NCI-H446 (cell line): ENCODE data around the gene ANKRD23.
"Not testable (repeated sequence)": the region's sequence is repeated elsewhere in the genome, so short reads cannot be mapped to it uniquely, and the experiment has no call there.

ENCODE experiments used
- DNase-seq, 2 experiments: peaks; one replicate each; lab custom pipeline; 2025; lab: John Stamatoyannopoulos, UW

Gene ANKRD23

DNA sequence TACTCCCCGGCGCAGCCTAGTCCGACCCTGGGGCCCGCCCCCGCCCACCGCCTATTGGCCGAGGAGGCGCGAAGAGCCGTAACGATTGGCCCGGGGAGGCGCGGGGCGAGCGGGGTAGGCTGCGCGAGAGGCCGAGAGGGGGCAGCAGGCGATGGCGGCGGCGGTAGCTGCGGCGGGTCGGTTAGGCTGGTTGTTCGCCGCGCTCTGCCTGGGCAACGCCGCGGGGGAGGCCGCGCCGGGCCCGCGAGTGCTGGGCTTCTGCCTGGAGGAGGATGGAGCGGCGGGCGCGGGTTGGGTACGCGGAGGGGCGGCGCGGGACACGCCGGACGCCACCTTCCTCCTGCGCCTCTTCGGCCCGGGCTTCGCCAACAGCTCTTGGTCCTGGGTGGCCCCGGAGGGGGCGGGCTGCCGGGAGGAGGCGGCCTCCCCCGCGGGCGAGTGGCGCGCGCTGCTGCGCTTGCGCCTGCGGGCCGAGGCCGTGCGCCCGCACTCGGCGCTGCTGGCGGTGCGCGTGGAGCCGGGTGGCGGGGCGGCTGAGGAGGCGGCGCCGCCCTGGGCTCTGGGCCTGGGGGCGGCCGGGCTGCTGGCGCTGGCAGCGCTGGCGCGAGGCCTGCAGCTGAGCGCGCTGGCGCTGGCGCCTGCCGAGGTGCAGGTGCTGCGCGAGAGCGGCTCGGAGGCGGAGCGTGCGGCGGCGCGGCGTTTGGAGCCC lies 27.5 kb downstream of the ANKRD23 start, which contains the start of gene CNNM3:
TSS of gene CNNM3 (plus strand) at position 142 of the 709 bp plus-strand sequence. CDS start at position 152, 10 bp downstream.
- peak; percentile 81 to 94 for DNase-seq

DNA sequence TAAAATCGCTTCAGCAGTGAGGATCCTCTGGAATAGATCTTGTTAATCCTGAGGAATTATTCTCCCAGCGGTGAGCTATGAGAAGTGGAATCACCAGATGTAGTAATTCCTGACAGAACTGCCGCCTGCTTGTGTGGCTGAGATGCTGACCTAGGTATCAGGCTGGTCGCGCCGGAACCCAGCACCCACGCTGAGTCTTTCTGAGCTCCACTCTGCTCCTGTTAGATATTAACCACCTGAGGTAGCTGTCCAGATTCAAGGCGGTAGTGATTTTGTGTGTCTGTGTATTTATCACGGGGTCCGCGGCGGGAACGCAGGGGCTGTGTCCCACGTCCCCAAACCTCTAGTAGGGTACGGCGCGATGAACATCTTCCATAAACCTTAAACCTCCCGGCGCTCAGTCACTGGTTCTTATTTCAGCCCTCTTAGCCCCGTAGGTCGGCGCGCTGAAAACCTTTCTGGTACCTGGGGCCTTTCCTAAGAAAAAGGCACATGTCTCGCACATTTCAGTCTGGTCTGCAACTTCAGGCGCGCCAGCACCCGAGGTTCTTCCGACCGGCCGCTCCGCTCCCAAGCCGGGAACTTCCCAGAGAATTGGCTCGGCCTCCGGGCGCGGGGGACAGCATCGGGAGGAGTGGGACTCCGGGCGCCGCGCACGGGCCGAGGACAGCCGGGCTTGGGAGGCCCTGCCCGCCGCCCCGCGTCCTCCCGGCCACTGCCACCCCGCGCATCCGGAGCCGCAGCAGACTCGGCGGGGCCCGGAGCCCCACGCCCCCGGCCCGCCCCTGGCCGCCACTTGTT lies 28.3 kb downstream of the ANKRD23 start:
- DNase-seq = no peak

DNA sequence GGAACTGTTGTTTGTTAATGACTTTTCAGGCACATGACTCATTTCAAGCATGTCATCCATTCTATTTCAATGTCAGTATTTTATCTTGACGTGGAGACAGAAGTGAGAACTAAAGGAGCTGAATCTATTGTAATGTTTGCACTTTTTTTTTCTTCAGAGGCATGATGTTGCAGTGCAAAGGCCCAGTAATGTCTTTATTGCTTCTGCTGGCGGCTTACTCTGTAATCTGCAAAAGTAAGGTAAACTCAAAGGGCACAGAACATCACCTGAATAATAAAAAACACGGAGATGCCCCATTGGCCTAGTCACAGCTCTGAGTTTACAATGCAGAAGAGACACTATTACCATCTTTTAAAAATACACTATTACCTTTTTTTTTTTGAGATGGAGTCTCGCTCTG lies 30.2 kb downstream of the ANKRD23 start:
- no peak for DNase-seq

DNA sequence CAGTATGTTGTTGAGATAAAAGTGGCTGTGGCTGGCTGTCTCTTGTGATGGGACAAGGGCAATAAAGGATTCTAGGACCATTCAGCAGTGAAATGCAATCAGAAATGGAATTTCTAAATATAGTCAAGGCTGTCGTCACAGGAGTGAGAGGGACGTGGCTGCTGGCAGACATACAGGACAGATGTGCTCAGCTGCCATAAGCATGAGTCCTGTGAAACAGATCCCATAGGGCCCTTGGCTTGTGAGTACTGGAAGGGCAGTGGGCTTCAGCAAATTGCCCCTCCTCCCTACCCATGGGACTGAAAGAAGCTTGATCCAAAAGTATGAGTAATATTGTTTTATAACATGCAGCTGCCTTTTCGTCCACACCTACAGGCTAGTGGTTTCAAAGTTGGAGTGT lies 31.9 kb downstream of the ANKRD23 start:
- DNase-seq = no peak

DNA sequence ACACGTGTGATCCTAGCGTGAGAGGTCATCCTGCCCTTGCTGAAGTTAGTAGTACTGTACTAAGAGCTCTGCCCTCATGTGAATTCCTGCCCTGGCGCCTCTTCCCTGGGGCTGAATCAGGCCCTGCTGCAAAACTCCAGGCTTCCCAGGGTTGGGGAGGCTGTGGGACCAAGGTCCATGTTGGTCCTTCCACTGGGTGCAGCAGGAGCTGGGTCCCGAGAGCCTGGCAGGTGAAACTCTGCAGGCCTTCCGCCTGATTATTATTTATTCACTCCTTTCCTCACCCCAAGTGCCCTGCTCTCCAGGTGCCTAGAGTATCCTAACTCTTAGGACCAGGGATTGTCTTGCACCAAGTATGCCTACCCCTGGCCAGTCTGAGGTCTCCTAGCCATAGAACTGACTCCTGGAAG lies 33.0 kb downstream of the ANKRD23 start:
- no peak for DNase-seq

DNA sequence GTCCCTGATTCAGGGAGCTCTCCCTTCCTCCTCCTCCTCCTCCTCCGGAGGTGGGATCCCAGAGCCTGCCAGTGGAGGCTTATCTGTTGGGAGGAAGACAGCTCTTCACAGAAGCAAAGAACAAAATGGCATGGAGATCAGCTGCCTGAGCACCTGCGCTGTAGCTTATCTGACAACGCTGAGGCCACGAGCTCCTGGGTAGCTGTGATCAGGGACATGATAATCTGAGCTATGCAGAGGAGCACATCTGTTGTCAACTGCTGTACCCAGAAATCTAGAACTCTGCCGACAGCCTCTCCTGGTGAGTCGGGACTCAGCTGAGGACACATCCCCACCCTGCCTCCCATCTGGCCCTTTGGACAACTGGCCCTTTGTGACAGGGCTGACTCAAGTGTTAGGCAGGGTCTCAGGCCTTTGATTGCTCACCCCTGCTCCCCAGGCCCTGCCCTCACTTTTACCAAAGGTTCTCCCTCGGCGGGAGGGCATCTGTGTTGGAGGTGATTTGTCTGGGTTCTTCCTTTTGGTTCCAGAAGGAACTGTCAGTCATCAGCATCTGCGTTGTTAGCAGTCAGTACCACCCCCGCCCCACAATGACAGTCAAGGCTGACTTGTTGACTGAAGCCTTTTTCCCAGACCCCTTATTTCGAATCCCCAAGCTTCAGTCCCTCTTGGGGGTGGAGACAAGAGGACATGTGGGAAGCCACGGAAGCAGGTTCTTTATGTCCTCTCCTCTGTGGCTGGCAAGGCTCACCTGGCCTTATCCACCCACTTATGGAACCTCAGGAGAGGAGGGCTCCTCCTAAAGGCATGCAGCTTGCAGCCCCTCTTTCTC lies 33.7 kb downstream of the ANKRD23 start:
- no peak for DNase-seq

DNA sequence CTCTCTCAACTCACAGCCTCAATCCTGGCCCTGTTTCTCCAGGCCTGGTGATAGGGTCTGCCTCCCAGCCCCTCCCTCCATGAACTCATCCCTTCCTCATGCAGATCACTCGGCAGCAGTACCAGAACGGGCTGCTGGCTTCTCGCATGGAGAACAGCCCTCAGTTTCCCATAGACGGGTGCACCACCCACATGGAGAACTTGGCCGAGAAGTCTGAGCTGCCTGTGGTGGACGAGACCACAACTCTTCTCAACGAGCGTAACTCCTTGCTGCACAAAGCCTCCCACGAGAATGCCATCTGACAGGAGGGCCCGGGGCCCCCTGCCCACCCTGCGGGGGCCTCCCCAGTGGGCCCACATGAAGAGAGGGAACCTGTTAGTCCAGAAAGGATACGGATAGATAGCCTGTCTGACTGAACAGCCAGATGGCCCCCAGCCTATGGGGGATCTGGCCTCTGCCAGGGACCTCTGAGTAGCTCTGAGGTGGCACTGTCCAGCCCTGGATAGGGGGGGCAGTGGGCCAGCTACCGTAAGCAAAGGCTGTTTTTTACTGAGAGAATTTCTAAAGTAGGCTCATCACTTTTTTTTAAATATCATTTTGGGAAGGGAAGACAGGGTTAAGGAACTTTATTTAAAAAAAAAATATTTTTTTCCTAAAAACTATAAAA lies 34.5 kb downstream of the ANKRD23 start:
- no peak for DNase-seq

DNA sequence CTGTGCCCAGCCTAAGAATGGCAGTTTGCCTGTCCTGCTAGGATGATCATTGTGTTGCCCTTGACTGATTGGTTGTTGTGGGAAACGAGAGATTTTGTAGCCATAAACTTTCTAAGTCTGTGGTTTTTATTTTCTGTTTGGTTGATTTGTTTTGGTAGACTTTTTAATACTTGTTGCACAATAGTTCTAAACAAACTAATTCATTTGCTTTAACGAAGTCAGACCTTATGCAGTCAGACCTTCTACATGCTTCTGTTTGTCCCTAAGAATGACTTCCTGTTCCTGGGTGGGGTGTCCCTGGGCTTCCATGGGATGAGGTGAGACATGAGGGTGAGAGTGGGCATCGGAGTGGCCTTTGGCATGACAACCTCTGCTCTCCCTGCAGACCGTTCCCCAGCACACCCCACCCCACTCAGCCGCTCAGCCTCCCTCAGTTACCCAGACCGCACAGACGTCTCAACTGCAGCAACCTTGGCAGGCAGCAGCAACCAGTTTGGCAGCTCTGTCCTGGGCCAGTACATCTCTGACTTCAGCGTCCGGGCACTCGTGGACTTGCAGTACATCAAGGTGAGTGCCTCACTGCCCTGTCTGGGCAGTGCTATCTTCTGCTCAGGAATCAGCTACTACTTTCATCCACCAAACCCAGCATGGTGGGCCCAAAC lies 35.5 kb downstream of the ANKRD23 start:
- DNase-seq = no peak

DNA sequence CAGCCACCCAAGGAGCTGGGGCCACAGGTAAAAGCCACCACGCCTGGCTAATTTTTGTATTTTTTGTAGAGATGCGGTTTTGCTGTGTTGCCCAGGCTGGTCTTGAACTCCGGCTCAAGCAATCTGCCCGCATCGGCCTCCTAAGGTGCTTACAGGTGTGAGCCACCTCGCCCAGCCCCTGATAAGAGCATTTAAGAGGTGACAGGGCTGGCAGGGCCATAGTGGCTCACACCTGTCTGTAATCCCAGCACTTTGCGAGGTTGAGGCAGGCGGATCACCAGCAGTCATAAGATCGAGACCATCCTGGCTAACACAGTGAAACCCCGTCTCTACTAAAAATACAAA lies 36.7 kb downstream of the ANKRD23 start:
- no peak for DNase-seq

DNA sequence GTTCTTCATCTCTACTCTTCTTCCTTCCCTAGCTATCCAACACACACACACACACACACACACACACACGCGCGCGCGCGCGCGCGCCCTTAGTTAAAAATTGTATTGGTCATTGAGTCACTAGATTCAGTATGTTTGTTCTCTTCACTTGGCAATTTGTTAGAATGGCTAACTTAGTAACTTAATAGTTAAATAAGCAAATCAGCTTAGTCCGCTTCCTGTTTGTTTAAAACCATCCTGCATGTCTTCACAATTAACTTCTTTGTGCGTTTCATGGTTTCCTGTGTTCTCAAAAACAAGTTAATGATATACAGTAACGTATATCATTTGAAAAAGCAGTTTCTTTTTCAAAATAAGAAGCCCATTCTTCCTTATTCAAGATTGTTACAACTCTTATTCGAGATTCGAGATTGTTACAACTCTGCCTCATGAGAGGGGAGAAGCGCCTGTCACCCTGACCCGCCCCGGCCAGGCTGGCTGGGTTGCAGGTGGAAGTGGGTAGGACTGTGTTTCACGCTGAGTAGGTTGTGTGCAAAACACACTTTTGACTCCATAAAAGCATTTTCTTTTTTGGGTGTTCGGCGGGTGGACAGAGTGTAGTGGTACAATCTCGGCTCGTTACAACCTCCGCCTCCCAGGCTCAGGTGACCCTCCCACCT lies 37.2 kb downstream of the ANKRD23 start:
- DNase-seq = no peak

DNA sequence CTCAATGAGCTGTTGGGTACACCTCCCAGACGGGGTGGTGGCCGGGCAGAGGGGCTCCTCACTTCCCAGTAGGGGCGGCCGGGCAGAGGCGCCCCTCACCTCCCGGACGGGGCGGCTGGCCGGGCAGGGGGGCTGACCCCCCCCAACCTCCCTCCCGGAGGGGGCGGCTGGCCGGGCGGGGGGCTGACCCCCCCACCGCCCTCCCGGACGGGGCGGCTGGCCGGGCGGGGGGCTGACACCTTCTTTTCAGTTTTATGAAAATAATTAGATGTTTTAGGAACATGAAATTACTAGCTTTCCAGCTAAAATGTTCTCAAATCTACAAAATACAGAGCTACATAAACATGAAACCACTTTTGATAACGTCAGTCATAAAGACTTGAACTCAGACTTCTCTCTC lies 37.9 kb downstream of the ANKRD23 start:
- DNase-seq = not testable (repeated sequence)

DNA sequence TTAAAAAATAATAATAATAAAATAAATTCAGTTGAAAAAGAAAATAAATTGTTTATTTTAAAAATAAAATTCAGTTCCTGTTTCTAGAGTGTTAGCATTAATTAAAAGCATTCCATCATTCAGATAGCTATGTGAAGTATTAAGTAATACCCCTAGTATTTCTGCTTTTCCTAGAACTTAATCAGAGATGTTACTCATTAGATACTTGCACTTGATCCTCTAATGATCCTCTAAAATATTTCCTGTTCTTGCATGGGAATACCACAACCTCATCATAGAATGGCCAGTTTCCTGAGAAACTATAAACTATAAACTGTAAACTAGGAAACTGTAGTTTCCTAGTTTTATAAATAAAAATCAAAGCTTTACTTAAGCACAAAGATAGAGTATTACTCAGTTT lies 38.8 kb downstream of the ANKRD23 start:
- no peak for DNase-seq

DNA sequence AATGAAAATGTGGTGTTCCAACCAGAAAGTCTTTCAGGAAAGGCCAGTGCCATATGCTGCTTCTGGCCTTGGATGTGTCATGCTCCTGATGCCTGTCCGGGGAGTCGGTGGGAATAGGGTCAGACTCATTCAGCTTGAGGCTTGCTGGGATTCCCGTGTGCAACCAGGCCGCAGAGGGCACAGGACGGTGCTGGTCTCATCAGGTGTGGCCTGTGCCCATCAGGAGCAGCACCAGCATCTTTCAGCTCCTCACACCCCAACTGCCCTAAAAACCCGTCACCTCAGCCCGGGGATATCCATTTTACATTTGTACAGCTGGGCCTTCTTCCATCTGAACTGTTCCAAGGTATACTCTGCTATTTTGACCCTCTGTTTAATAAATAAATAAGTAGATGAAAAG lies 41.1 kb downstream of the ANKRD23 start:
- no peak for DNase-seq

DNA sequence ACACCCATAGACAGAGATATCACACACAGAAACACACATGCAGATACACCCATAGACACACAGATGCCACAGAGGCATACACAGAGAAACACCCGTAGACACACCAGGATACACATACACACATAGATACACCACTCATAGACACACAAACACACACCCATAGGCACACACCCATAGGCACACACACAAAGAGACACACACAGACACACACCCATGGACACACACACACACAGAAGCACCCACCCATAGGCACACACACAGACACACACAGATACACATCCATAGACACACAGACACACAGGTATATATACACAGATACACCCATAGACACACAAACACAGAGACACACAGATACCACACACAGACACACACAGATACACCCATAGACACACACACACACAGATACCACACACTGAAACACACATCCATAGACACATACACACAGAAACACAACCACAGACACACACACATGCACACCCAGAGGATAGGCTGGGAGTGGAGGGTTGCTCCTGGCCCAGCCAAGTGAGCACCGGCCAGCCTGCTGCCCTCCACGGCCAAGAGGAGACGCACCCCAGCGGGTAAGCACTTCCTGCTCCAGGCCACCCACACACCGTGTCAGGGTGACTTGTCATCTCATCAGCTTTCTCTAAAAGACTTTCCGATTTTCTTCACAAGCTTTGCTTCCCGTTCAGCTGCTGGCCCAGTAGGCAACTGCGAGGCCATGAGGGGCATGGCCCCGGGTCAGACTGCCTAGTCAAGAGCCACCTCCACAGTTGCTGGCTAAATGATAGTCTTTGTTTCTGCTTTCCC lies 41.8 kb downstream of the ANKRD23 start:
- DNase-seq = no peak

DNA sequence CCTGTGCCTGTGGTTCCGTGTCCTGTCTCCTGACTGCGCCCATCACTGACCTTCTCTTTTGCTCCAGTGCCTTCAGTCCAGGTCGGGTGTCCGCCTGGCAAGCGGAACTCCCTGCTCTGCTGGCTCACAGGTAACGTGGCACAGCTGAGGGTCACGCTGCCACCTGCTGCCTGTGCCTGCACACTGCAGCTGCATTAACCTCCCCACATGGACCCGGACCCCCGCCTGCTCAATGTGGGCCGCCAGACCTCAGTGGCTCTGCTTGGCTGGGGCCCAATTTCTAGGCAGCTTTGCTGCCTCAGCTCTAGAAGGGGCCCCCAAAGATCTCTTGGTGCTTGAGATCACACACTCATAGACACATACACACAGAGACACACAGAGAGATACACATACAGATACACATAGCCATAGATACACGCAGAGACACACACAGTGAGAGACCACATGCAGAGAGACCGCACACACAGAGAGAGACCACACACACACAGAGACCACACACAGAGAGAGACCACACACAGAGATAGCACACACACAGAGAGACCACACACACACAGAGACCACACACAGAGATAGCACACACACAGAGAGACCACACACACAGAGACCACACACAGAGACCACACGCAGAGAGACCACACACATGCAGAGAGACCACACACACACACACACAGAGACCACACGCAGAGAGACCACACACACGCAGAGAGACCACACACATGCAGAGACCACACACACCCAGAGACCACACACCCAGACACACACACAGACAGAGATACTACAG lies 42.6 kb downstream of the ANKRD23 start:
- peak in 1 of 2 experiments; percentile 31 for DNase-seq

DNA sequence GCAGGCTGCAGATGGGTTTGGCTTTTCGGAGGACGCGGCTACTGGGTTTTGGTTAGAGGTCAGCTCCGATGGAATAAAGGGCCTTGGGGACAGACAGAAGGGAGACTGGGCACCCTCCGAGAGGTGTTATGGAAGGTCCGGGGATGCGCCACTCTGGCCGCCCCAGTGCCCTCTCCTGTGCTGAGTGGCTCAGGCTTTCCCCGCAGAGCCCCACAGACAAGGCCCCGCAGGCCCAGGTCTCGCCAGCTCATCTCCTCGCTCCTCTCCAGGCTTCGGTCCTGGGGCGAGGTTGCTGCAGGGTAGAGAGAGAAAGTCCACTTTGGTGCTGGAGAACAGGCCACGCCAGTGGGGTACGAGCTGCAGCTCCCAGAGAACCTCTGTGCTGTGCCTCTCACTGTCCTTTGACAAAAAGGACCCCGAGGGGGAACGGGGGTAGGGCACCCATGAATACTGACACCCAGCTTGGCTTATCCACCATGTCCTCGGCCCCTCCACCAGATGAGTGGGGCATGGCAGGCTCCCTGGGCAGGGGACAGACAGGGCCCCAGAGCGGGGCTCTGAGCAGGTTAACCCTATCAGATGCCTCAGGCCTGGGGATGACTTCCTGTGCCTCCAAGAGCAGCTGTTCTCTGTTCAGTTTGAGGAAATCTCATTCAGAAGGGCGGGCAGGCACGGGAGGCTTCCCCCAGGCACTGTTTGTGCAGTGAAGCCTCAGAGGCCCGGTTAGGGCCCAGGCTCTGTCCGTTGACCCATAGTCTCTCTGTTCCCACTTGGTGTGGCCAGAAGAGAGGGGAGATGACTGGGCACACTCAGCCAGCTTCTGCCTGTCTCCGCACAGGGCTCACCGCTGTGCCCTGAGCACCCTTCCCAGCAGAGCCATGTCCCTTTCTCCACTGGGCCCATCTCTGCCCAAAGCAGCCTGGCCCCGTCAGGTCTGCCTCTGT lies 43.5 kb downstream of the ANKRD23 start:
- DNase-seq = no peak

DNA sequence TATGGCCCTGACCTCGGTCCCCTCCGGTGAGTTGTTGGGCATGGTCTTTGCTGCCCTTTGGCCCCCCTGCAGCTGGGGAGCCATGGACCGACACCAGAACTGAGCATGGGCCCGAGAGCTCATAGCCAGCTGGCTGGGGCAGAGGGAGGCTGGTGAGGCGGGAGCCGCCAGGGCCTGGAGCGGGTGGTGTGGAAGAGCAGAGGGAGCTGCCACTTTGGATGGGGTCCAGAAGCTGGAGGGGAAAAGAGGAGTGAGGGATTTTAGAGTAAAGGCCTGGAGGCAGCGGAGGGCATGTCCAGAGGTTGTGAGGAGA lies 44.2 kb downstream of the ANKRD23 start:
- no peak for DNase-seq
